Tibial nerve (tissue), 4 donors: ENCODE results near the gene STOM.

Source experiments
- CTCF ChIP-seq, 5 experiments: fragments of 200-600 bp in 3 of 5; fragments of 450-650 bp in 2 of 5; sonication (generic) in 3 of 5; IDR thresholded peaks; one replicate each; pipeline ENCODE4 v1.5.1; 2016 to 2019; ENCODE audit warnings: antibody characterized with exemption in 5 of 5, mild to moderate bottlenecking in 3 of 5, moderate library complexity in 2 of 5
- EP300 ChIP-seq, 2 donors: sonication (generic); formaldehyde crosslinking; IDR thresholded peaks; one replicate each; pipeline ENCODE4 v1.6.1; 2017; ENCODE audit warnings: antibody characterized with exemption in 2 of 2, mild to moderate bottlenecking in 1 of 2
- POLR2A ChIP-seq, 2 donors: fragments of 450-650 bp; IDR thresholded peaks; one replicate each; pipeline ENCODE4 v1.6.1; 2017; ENCODE audit warnings: antibody characterized with exemption in 2 of 2, mild to moderate bottlenecking in 2 of 2, moderate library complexity in 2 of 2

GRCh38 chr9:121289026-121289771 lies 80.9 kb downstream of the STOM start:
- no peak for TF ChIP-seq CTCF (IDR thresholded peaks at IDR 0.05)
- peak in 1 of 2 donors; percentile 19 for TF ChIP-seq EP300 (IDR thresholded peaks at IDR 0.05)
- peak in 1 of 2 donors; percentile 7 for TF ChIP-seq POLR2A (IDR thresholded peaks at IDR 0.05)
